Measurements from ENCODE around the gene SRP9. TPM values are rescaled to one million over a fixed set of nuclear protein-coding genes. Genes with fewer than 3 reads are reported as not detected.

Gene SRP9
- total and polyA plus RNA-seq, 2 experiments from 2014 or later = 360 to 414 TPM

GRCh38 chr1:225828706-225829345 is 51.2 kb downstream of the SRP9 start:
- no peak for DNase-seq (ENCODE audit: low spot score)
- H3K36me3 ChIP-seq (replicated peaks; ENCODE audit: insufficient read depth, low read depth) = no peaks in the 10 kb centered on the region

DNA sequence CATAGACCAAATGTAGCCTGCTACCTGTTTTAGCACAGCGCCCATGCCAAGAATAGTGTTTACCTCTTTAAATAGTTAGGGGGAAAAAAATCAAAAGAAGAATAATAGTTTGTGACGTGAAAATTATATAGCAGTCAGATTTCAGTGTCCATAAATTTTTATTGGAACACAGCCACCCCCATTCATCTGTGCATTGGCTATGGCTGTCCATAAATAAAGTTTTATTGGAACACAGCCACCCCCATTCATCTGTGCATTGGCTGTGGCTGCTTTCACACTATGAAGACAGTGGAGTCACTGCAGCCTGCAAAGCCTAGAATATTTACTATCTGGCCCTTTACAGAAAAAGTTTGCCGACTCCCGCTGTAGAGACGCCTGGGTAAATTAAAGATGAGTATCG is 53.2 kb downstream of the SRP9 start:
- 91% methylated on average over 6 of the region's 6 CpGs for WGBS (ENCODE audit: low lambda C conversion rate, missing lambda C conversion rate)
- H3K27me3 ChIP-seq = no peaks in the 10 kb centered on the region
- peaks cover 11% of the 10 kb centered on the region for H3K4me1 ChIP-seq (ENCODE audit: insufficient read depth)

More at GRCh38 chr1:225828706-225829345, 51.2 kb downstream of the SRP9 start:
- Histone ChIP-seq H2AFZ (no peak overlapping the region), H3K9me3 (ENCODE audit: low read depth) (no peaks in the 10 kb centered on the region), H4K20me1 (ENCODE audit: insufficient read depth, poor library complexity, severe bottlenecking) (no peaks in the 10 kb centered on the region), H3K4me3 (no peak overlapping the region), H3K27me3 (no peaks in the 10 kb centered on the region), H3K27ac (no peak overlapping the region), H3K79me2 (peaks cover 12% of the 10 kb centered on the region), H3K9me2 (replicated peaks; ENCODE audit: insufficient read depth) (no peaks in the 10 kb centered on the region), H3K4me1 (ENCODE audit: insufficient read depth) (peaks cover 19% of the 10 kb centered on the region), H3K4me2 (no peak overlapping the region)
- 94% methylated on average over 12 of the region's 14 CpGs for WGBS (ENCODE audit: low lambda C conversion rate, missing lambda C conversion rate)
- no peak for TF ChIP-seq EZH2phosphoT487 (IDR thresholded peaks at IDR 0.05; ENCODE audit: low read depth, severe bottlenecking, unreplicated experiment)
- TF ChIP-seq CTCF (IDR thresholded peaks at IDR 0.05; ENCODE audit: poor library complexity) = no peak
- no peak for TF ChIP-seq EZH2 (IDR thresholded peaks at IDR 0.05; ENCODE audit: borderline replicate concordance)

GRCh38 chr1:225834417-225835329 is 57.0 kb downstream of the SRP9 start:
- no peak overlapping the region for H3K4me2 ChIP-seq
- peak overlapping the region; percentile 81 for H3K27ac ChIP-seq
- no peaks in the 10 kb centered on the region for H3K9me2 ChIP-seq (replicated peaks; ENCODE audit: insufficient read depth)
- no peaks in the 10 kb centered on the region for H4K20me1 ChIP-seq (ENCODE audit: insufficient read depth, poor library complexity, severe bottlenecking)
- no peaks in the 10 kb centered on the region for H3K36me3 ChIP-seq (replicated peaks; ENCODE audit: insufficient read depth, low read depth)
- H3K79me2 ChIP-seq = no peaks in the 10 kb centered on the region
- H2AFZ ChIP-seq = no peak overlapping the region
- TF ChIP-seq EZH2phosphoT487 (IDR thresholded peaks at IDR 0.05; ENCODE audit: low read depth, severe bottlenecking, unreplicated experiment) (no peak), EZH2 (IDR thresholded peaks at IDR 0.05; ENCODE audit: borderline replicate concordance) (no peak), CTCF (IDR thresholded peaks at IDR 0.05; ENCODE audit: poor library complexity) (no peak)
- H3K27me3 ChIP-seq = no peaks in the 10 kb centered on the region
- H3K4me1 ChIP-seq (ENCODE audit: insufficient read depth) = peaks cover 6% of the 10 kb centered on the region
- WGBS (ENCODE audit: low lambda C conversion rate, missing lambda C conversion rate) = 90% methylated on average over 7 of the region's 7 CpGs
- DNase-seq (ENCODE audit: low spot score) = peak; percentile 55
- H3K4me3 ChIP-seq = no peak overlapping the region
- no peaks in the 10 kb centered on the region for H3K9me3 ChIP-seq (ENCODE audit: low read depth)

More for the DNA sequence above, 53.2 kb downstream of the SRP9 start:
- H3K4me2 ChIP-seq = no peak overlapping the region
- no peaks in the 10 kb centered on the region for H3K36me3 ChIP-seq (replicated peaks; ENCODE audit: insufficient read depth, low read depth)
- no peaks in the 10 kb centered on the region for H4K20me1 ChIP-seq (ENCODE audit: insufficient read depth, poor library complexity, severe bottlenecking)
- TF ChIP-seq EZH2phosphoT487 (IDR thresholded peaks at IDR 0.05; ENCODE audit: low read depth, severe bottlenecking, unreplicated experiment) (no peak), EZH2 (IDR thresholded peaks at IDR 0.05; ENCODE audit: borderline replicate concordance) (no peak), CTCF (IDR thresholded peaks at IDR 0.05; ENCODE audit: poor library complexity) (no peak)
- no peaks in the 10 kb centered on the region for H3K9me3 ChIP-seq (ENCODE audit: low read depth)
- H3K79me2 ChIP-seq = peaks cover 12% of the 10 kb centered on the region
- no peak overlapping the region for H2AFZ ChIP-seq
- H3K4me3 ChIP-seq = no peak overlapping the region
- no peak overlapping the region for H3K27ac ChIP-seq
- DNase-seq (ENCODE audit: low spot score) = no peak
- H3K9me2 ChIP-seq (replicated peaks; ENCODE audit: insufficient read depth) = no peaks in the 10 kb centered on the region
